DMS79 (cell line): Measurements from ENCODE around the gene PLBD1.

Experiments used
- DNase-seq: peaks from one replicate; lab custom pipeline; 2025; lab: John Stamatoyannopoulos, UW

Gene PLBD1

DNA sequence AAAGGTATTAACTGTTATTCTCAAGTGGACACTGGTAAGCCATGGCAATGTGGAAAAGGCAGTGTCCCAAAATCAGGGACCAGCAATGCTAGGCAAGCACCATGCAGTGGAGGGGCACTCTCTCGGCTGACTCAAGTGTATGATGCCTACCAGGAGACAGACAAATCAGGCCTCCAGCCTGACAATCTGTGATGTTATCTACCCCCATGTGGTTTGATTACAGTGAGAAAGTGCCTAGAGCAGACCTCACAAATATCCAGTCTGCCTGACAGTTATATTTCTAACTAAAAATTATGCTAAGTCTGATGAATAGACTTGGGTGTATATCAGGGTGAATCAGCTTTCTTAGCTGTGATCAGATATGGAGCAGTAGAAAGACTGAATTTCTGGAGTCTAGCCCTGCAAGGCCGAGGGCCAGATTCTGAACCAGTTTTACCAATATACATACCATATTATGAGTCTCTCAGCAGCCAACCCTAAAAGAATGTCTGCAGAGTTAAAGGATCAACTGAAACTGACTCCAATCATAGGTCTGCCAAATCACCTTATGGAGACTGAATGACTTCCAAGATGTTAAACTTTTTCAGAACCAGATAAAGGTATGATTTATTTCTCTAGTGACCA, 3.2 kb downstream of the PLBD1 start:
- no peak for DNase-seq

DNA sequence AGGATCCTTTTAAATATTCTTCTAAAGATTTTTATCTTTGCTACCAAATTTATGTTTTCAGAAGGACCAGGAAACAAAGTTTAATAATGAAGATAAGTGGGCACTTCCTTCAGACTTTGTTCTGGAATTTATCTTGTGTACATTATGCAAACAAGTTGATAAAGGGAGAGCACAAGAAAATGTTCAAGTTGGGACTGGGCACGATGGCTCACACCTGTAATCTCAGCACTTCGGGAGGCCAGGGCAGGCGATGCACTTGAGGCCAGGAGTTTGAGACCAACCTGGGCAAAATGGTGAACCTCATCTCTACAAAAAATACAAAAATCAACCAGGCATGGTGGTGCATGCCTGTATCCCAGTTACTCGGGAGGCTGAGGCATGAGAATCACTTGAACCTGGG, 4.6 kb downstream of the PLBD1 start:
- no peak for DNase-seq

DNA sequence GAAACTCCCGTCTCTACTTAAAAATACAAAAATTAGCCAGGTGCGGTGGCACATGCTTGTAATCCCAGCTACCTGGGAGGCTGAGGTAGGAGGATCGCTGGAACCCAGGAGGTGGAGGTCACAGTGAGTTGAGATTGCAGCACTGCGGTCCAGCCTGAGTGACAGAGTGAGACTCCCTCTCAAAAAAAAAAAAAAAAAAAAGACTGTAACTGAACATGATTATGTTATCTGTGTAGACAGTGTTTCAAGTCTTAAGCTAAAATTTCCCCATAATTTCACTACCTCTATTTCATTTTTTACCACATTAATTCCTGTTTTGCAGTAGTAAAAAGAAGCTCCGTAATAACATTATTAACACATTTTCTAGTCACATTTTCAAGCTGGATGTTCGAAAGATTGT, 5.4 kb downstream of the PLBD1 start:
- no peak for DNase-seq

DNA sequence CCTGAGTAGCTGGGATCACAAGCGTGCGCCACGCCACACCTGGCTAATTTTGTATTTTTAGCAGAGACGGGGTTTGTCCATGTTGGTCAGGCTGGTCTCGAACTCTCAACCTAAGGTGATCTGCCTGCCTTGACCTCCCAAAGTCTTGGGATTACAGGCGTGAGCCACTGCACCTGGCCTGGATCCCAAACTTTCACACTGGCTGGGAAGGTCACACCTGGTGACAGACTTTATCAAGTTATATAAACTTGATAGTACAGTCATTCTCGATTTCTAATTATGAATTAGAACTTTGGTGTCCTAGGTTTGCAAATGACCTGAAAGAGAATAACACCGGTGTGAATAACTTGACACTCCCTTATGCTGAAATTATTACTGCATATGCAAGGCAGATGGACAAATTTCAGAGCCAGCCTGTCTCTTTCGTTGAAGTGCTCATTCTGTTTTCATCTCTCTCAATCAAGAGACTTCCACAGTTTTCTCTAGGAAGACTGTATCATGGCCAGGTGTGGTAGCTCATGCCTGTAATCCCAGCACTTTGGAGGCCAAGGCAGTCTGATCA, 5.9 kb downstream of the PLBD1 start:
- no peak for DNase-seq

DNA sequence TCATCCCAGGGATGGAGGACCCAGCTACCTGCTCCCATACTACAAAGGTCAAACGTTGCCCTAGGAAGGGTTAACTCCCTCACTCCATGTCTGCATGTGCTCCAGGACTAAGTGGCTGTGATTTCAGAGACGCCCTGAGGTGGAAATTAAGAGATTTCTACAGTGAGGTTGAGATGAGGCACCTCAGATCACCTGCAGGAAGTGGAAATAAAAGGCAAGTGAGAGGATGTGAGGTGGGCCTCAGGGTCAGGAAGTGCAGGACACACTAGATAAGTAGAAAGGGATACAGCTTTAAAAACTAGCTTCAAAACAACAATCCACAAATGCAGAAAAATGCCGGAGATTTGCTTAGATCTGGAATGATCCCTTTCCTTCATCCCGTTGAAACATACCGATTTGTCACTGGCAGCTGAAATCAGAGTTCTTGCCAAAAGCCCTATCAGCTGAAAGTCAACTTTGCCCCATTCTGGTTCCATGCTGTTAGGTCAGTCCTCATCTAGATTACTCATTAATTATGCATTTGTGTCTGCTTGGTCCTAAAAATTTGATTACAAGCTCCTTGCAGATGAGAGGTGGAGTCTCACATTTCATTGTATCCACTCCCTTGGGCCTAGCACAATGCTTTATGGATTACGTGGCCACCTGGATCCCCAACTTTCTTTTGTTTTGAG, 6.6 kb downstream of the PLBD1 start:
- DNase-seq: no peak

DNA sequence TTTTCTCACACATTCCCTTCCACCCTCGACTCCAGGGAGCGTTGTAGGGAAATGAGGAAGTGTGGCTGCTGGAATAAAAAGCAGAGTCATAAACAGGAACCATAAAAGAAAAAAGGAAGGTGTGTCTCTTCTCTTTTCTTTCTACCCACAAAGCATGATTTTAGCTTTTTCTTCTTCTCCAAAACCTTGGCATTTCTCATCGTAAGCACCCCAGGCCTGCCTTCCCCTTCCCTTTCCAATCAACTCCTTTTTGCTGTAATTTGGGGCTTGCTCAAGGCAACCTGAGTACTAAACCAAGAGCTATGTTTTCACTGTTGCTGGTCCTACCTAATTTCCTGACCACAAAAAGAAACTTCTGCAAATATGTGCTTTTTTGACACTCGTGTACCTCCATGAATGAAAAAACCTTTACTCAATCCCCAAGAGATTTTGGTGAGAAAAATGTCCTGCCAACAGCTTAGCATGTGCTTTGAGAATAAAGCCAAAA, 9.2 kb downstream of the PLBD1 start:
- DNase-seq: no peak

DNA sequence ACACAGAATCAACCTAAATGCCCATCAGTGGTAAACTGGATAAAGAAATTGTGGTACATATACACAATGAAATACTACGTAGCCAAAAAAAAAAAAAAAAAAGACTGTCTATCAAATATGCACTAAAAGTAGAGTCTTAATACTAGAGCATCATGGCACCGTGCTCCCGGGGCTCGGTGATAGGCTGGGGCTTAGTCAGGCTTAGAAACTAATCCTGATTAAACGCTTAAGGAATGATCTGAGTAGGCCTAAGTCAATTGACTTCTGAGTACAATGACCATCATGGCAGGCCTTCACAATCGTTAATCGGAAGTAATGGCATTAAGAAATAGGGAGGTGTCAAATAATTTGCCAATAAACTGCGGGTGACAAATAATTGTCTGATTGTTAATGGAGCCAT, 9.7 kb downstream of the PLBD1 start:
- no peak for DNase-seq

DNA sequence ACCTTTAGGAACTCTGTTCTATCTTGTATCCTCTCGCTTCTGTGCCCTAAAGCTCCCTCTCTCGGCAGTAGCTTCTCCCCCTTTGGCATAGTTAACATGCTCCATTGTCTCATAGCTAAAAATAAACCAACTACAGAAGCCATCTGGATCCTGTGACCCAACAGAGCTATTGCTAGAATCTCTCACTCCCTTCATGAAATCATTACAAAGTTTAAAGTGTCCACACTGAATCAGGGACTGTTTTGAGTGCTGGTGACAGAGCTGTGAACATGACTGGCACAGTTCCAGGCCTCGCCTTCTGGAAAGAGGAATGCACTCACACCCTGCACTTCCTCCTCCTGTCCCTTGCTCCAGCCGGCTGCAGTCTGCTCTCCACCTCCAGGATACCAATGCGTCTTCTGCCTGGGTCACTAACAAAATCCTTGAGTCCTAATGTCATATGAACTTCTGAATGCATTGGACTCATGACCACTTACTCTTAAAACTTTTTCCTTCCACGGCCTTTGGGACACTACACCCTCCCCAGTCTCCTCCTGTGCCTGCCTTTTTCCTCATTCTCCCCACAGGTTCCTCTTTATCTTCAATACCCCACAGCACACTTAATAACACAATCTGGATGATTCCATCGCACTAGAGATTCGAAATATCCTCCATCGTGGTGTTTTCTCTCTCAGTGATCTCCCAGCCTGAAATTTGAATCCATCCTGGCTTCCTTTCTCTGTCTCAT, 13.2 kb downstream of the PLBD1 start:
- peak; percentile 5 for DNase-seq

DNA sequence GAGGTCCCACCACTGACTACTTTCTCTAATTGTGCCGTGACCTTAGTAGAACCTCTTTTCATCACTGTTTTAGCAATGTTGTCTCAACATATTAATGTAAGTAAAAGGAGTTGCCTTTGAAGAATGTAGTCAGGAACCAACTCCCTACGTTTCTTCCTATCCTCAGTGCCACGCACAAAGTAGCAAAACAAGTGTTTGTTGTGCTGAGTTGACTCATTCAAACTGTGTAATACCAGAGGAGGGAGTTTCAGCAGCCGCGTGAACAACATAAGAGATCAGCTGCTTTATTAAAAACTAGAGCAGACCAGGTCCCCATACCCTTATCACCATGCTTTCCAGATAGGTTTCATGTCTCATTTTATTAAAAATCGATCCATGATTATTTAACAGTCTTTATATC, 19.1 kb downstream of the PLBD1 start:
- no peak for DNase-seq

DNA sequence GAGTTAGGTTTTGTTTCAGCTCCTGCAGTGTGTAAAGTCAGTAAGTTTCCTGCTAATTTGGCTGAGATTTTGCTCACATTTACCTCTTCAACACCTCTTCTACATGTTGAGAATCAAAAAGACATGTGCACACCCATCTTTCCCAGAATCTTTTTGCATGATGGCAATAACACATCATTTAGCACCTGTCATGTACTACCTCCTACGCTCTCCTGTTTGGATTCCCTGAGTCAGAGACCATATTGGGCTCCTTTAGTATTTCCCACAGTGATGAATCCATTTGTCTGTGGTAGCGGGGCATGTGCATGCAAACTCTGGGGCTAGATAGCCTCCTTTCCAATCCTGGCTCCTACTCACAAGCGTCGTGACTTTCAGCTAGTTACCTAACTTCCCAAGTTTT, 20.1 kb downstream of the PLBD1 start:
- no peak for DNase-seq

DNA sequence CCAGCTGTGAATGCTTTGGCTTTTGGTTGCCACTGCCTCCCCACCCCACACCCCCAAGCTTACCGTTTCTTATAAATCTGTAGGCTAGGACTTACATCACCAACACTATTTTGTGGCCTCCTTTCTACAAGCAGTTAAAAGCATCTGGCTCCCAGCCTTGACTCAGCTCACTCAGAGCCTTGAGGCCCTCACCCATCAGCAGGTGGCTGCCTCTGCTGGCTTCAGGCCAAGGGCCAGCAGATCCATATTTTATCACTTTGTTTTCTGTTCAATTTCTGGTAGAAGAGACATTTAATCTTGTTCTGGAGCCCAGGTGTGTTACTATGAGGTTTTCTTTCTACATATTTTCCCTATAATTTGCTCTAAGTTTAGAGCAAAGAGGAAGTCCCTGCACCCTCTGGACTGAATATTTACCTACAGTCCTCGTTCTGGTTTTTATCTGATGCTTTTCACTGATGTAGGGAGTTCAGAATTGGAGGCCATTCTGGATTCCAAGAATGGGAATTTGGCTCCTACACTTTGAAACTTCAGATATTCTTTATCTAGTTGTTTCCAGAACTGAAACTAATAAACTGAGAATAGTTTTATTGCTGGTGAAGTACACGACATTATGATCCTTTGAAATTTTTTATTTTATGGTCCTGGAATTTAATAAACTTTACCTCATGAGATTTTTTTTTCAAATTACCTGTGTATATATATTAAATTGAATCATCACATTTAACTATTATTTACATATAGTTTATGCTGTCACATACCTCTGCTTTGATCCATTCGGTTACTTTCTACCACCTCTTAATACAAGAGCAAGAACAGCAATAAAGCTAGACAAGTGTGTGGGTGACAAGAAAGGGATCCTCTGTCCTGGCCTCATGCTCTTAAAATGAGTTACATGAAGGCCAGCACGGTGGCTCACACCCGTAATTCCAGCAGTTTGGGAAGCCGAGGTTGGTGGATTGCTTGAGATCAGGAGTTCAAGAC, 22.2 kb downstream of the PLBD1 start:
- DNase-seq: no peak

DNA sequence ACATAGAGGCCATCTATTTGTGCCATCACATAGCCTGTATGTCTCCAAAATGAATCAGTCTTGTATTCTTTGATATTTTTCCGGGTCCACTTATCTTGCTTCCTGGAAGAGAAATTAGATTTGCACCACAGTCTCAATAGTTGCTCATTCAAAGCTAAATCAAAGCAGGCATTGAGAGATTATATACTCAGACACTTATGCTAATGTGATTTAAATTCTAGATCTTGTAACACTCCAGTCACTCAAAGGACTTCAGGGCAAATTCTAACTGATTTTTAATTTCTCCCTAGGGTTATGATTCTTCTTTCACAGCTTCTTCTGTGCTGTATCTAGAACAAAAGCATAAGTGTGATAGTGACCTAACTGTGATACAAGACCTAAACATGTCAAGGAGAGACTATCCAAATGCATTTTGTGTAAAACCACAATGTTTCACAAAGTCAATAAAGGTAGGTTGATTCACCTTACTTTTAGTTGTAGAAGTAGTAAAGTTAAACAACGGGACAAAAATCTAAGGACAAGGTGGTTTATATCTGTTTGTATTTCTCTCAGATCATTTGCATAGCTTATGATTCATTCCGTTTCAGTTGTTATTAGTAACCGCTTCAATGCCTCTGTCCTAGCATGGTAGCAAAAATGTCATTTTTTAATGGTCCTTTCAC, 26.8 kb downstream of the PLBD1 start:
- DNase-seq: no peak

DNA sequence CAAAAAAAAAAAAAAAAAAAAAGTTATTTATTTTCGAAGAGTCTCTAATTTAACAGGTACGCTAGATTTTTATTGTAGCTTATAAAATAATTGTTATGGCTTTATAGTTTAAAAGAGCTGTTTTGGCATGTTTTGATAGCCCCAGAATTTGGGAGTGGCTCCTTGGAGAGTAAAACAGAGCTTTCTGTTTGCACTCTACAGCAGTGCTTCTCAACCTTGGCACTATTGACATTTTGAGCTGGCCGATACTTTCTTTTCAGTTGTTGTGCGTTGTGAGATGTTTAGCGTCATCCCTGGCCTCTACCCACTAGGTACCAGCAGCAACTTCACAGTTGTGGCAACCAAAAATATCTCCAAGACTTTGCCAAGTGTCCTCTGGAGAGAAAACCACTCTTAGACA, 30.6 kb downstream of the PLBD1 start:
- DNase-seq: no peak

DNA sequence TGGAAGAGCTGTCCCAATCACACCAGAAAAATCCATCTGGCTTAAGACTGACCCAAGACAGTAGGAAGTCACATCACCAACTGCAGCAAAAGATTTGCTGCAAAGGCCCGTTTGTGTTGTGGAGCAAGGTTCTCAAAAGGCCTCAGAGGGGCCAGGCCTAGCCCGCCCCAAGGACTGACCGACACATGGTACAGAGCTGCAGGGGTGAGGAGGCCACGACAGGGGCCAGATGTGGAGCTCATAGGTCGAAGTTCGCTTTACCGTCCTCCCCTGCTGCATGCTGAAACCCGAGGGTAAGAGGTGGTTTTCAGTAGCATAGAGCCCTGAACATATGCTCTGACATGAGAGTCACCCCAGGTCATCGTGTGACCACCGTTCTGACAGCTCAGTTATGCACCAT, 35.5 kb downstream of the PLBD1 start:
- DNase-seq: no peak

DNA sequence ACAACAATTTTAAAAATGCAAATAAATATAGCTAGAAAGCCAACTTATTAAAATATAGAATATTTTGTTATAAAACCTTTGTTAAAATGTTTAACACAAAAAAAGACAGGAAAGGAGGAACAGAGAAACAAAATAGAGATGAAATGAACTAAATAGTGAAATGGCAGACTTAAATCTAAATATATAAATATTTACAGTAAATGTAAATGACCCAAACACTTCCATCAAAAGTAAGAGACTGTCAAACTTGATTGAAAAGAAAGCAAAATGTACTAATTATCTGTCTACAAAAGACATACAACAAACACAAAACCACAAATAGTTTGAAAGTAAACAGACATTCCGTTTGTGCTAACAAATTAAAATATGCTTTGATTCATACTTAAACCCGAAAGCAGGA, 41.7 kb downstream of the PLBD1 start:
- no peak for DNase-seq

DNA sequence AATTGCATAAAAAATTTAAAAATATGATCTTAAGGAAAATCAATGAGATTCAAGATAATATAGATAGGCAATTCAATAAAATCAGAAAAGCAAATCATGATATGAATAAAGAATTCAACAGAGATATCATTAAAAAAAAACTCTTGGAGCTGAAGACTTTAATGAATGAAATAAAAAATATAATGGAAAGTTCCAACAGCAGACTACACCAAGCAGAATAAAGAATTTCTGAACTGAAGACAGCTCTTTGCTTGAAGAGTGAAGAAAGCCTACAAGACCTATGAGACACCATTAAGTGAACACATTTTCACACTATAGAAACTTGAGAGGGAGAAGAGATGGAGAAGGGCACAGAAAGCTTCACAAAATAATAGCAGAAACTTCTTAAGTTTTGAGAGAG, 45.9 kb downstream of the PLBD1 start:
- DNase-seq: no peak

DNA sequence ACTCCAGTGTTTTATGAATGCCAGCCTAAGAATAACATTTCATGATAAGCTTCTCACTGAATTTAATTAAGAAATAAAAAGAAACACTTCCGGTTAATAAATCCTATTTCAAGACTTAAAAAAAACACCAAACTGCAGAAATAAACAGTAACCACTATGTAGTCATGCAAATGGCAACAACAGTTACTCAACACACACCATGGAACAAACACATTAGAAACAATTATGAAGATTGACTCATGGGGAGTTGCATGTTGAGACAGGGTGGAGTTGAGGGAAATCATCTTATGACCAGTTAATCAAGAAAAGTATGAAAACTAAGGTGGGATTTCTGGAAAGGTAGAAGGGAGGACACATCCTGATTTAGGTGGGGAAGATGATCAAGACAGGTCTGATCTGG, 52.7 kb downstream of the PLBD1 start:
- no peak for DNase-seq

DNA sequence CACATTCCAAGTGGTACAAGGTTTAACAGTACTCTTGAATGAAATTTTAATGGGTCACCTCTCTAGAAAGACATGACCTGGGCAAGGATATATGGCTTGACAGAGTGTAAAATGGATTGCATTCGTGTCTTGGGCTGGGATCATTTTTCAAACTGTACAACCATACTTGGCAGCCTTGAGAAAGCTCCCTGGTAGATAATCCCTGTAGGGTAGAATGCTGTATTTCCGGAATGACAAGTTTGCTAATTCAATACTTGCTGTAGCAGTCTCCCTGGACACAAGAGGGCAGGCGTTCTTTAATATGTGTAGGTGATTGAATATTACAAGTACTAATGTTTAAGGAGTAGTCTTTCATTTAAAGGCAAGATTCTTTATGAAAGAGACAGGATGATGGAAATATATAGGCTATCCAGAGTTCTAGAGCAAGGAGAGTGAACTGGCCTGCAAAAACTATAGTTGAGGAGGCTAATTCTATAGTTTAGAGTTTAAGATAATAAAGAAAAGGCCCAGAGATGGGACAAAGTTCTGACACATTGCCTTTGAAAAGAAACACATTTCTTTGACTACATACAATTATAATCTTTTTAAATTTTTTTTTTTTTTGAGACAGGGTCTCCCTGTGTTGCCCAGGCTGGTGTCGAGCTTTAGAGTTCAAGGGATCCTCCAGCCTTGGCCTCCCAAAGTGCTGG, 53.4 kb downstream of the PLBD1 start:
- DNase-seq: peak; percentile 36

DNA sequence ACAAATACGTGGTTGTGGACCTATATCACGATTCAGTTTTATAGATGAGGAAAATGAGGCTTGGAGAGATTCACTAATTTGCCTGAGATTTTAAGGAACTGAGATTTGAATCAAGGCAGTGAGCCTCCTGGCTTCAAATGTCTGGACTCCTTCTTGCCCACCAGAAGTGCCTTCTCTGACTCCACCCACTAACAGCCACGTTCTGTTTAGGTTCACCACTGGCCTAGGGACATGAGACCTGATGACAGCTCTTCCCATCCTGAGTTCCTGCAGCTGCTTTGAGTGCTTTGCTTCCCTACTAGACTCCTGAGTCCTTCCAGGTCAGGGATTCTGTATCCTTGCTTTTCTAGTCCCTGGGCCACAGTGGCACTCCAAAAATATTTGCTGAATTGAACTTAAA, 57.1 kb downstream of the PLBD1 start:
- no peak for DNase-seq
